ENCODE measurements around the gene KCNJ13.

DNA sequence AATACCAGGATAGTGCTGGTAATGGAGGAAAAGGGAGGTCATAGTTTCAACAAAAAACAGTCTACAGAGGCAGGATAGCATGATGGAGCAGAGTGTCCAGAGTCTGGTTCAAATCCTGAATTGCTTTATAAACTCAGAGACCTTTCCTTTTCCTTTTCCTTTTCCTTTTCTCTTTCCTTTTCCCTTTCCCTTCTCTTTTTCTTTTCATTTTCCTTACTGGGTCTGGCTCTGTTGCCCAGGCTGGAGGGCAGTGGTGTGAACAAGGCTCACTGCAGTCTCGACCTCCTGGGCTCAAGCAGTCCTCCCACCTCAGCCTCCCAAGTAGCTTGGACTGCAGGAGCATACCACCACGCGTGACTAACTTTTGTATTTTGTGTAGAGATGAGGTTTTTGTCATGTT lies 47.6 kb downstream of the KCNJ13 start:
- no peak for TF ChIP-seq FOXP2 (optimal IDR thresholded peaks at IDR 0.05; ENCODE audit: control extremely low read depth, extremely low read length, insufficient read depth)
- no peak for TF ChIP-seq POLR2AphosphoS5 (IDR thresholded peaks at IDR 0.05; ENCODE audit: borderline replicate concordance, low read depth, low read length)

Data from SK-N-MC (cell line).